ENCODE results near the gene TET2.

TET2 gene

GRCh38 chr4:105267280-105267679, 120.6 kb downstream of the TET2 start:
- no peak for DNase-seq (ENCODE audit: insufficient read length, low spot score)
- no peak for TF ChIP-seq POU2F2 (IDR thresholded peaks at IDR 0.05; ENCODE audit: low read depth, low read length)
- TF ChIP-seq POLR2AphosphoS5 (IDR thresholded peaks at IDR 0.05; ENCODE audit: low read depth, low read length) = no peak
- no peak for TF ChIP-seq PAX5 (IDR thresholded peaks at IDR 0.05; ENCODE audit: insufficient read depth, low read length, severe bottlenecking)
- no peak for TF ChIP-seq TAF1 (IDR thresholded peaks at IDR 0.05; ENCODE audit: low read depth, low read length)
- no peak for FAIRE-seq

- no peak for FAIRE-seq
- TF ChIP-seq POLR2AphosphoS5 (IDR thresholded peaks at IDR 0.05; ENCODE audit: low read depth, low read length) = no peak
- no peak for TF ChIP-seq TAF1 (IDR thresholded peaks at IDR 0.05; ENCODE audit: low read depth, low read length)
- no peak for TF ChIP-seq PAX5 (IDR thresholded peaks at IDR 0.05; ENCODE audit: insufficient read depth, low read length, severe bottlenecking)
- no peak for TF ChIP-seq POLR2A (IDR thresholded peaks at IDR 0.05; ENCODE audit: low read depth, low read length)
- TF ChIP-seq POU2F2 (IDR thresholded peaks at IDR 0.05; ENCODE audit: low read depth, low read length) = no peak
- no peak for TF ChIP-seq SPI1 (IDR thresholded peaks at IDR 0.05; ENCODE audit: low read depth, low read length)
- no peak for DNase-seq (ENCODE audit: insufficient read length, low spot score)
These were observed 125.3 kb downstream of the TET2 start for GRCh38 chr4:105272002-105272401.

- TF ChIP-seq POLR2AphosphoS5 (IDR thresholded peaks at IDR 0.05; ENCODE audit: low read depth, low read length) (no peak), POLR2A (IDR thresholded peaks at IDR 0.05; ENCODE audit: low read depth, low read length) (no peak)
- FAIRE-seq (no peak), DNase-seq (ENCODE audit: insufficient read length, low spot score) (no peak)
These were observed 126.6 kb downstream of the TET2 start for GRCh38 chr4:105273230-105273629.

- DNase-seq (ENCODE audit: insufficient read length, low spot score) (no peak), FAIRE-seq (no peak)
- TF ChIP-seq PAX5 (IDR thresholded peaks at IDR 0.05; ENCODE audit: insufficient read depth, low read length, severe bottlenecking) = no peak
- TF ChIP-seq POLR2AphosphoS5 (IDR thresholded peaks at IDR 0.05; ENCODE audit: low read depth, low read length) = no peak
- no peak for TF ChIP-seq SPI1 (IDR thresholded peaks at IDR 0.05; ENCODE audit: low read depth, low read length)
- TF ChIP-seq POLR2A (IDR thresholded peaks at IDR 0.05; ENCODE audit: low read depth, low read length) = no peak
- no peak for TF ChIP-seq POU2F2 (IDR thresholded peaks at IDR 0.05; ENCODE audit: low read depth, low read length)
These were observed 127.4 kb downstream of the TET2 start for GRCh38 chr4:105274090-105274489.

GRCh38 chr4:105274504-105274903, 127.8 kb downstream of the TET2 start:
- no peak for DNase-seq (ENCODE audit: insufficient read length, low spot score)
- TF ChIP-seq POLR2AphosphoS5 (IDR thresholded peaks at IDR 0.05; ENCODE audit: low read depth, low read length) (no peak), SPI1 (IDR thresholded peaks at IDR 0.05; ENCODE audit: low read depth, low read length) (no peak), PAX5 (IDR thresholded peaks at IDR 0.05; ENCODE audit: insufficient read depth, low read length, severe bottlenecking) (no peak), POU2F2 (IDR thresholded peaks at IDR 0.05; ENCODE audit: low read depth, low read length) (no peak), POLR2A (IDR thresholded peaks at IDR 0.05; ENCODE audit: low read depth, low read length) (no peak), TAF1 (IDR thresholded peaks at IDR 0.05; ENCODE audit: low read depth, low read length) (no peak)
- no peak for FAIRE-seq

- DNase-seq (ENCODE audit: insufficient read length, low spot score) = no peak
- TF ChIP-seq POLR2AphosphoS5 (IDR thresholded peaks at IDR 0.05; ENCODE audit: low read depth, low read length) (no peak), POU2F2 (IDR thresholded peaks at IDR 0.05; ENCODE audit: low read depth, low read length) (no peak), PAX5 (IDR thresholded peaks at IDR 0.05; ENCODE audit: insufficient read depth, low read length, severe bottlenecking) (no peak), TAF1 (IDR thresholded peaks at IDR 0.05; ENCODE audit: low read depth, low read length) (no peak), POLR2A (IDR thresholded peaks at IDR 0.05; ENCODE audit: low read depth, low read length) (no peak), SPI1 (IDR thresholded peaks at IDR 0.05; ENCODE audit: low read depth, low read length) (no peak)
- peak; percentile 23 for FAIRE-seq
These were observed 129.9 kb downstream of the TET2 start for GRCh38 chr4:105276361-105277104.

- TF ChIP-seq SPI1 (IDR thresholded peaks at IDR 0.05; ENCODE audit: low read depth, low read length) (no peak), POLR2A (IDR thresholded peaks at IDR 0.05; ENCODE audit: low read depth, low read length) (no peak), PAX5 (IDR thresholded peaks at IDR 0.05; ENCODE audit: insufficient read depth, low read length, severe bottlenecking) (no peak), POLR2AphosphoS5 (IDR thresholded peaks at IDR 0.05; ENCODE audit: low read depth, low read length) (no peak), TAF1 (IDR thresholded peaks at IDR 0.05; ENCODE audit: low read depth, low read length) (no peak), POU2F2 (IDR thresholded peaks at IDR 0.05; ENCODE audit: low read depth, low read length) (no peak)
- FAIRE-seq (no peak), DNase-seq (ENCODE audit: insufficient read length, low spot score) (no peak)
These were observed 131.0 kb downstream of the TET2 start for GRCh38 chr4:105277702-105278101.

- no peak for TF ChIP-seq POLR2A (IDR thresholded peaks at IDR 0.05; ENCODE audit: low read depth, low read length)
- TF ChIP-seq POLR2AphosphoS5 (IDR thresholded peaks at IDR 0.05; ENCODE audit: low read depth, low read length) = no peak
- TF ChIP-seq SPI1 (IDR thresholded peaks at IDR 0.05; ENCODE audit: low read depth, low read length) = no peak
- no peak for TF ChIP-seq TAF1 (IDR thresholded peaks at IDR 0.05; ENCODE audit: low read depth, low read length)
- TF ChIP-seq PAX5 (IDR thresholded peaks at IDR 0.05; ENCODE audit: insufficient read depth, low read length, severe bottlenecking) = no peak
- no peak for TF ChIP-seq POU2F2 (IDR thresholded peaks at IDR 0.05; ENCODE audit: low read depth, low read length)
- FAIRE-seq = no peak
These were observed 132.6 kb downstream of the TET2 start for GRCh38 chr4:105279314-105279713.

GRCh38 chr4:105280338-105281123, 133.9 kb downstream of the TET2 start:
- TF ChIP-seq POLR2A (IDR thresholded peaks at IDR 0.05; ENCODE audit: low read depth, low read length) (no peak; the same call in 1 of the 2 replicates), POLR2AphosphoS5 (IDR thresholded peaks at IDR 0.05; ENCODE audit: low read depth, low read length) (0 out of 2 replicates have a peak, but pooled peaks have one; percentile 20), SPI1 (IDR thresholded peaks at IDR 0.05; ENCODE audit: low read depth, low read length) (no peak)
- DNase-seq (ENCODE audit: insufficient read length, low spot score) = no peak
- peak; percentile 51 for FAIRE-seq

More at GRCh38 chr4:105279314-105279713, 132.6 kb downstream of the TET2 start:
- no peak for DNase-seq (ENCODE audit: insufficient read length, low spot score)

- DNase-seq (ENCODE audit: insufficient read length, low spot score) = no peak
- FAIRE-seq = no peak
- no peak for TF ChIP-seq POU2F2 (IDR thresholded peaks at IDR 0.05; ENCODE audit: low read depth, low read length)
- TF ChIP-seq TAF1 (IDR thresholded peaks at IDR 0.05; ENCODE audit: low read depth, low read length) = no peak
- no peak for TF ChIP-seq POLR2A (IDR thresholded peaks at IDR 0.05; ENCODE audit: low read depth, low read length)
- no peak for TF ChIP-seq PAX5 (IDR thresholded peaks at IDR 0.05; ENCODE audit: insufficient read depth, low read length, severe bottlenecking)
- no peak for TF ChIP-seq SPI1 (IDR thresholded peaks at IDR 0.05; ENCODE audit: low read depth, low read length)
- no peak for TF ChIP-seq POLR2AphosphoS5 (IDR thresholded peaks at IDR 0.05; ENCODE audit: low read depth, low read length)
These were observed 134.4 kb downstream of the TET2 start for GRCh38 chr4:105281124-105281415.

Data from GM12891 (cell line).